Measurements from ENCODE around the gene SYN1. TPM values are rescaled to one million over a fixed set of nuclear protein-coding genes. Genes with fewer than 3 reads are reported as not detected.

The SYN1 gene
- total RNA-seq, 1 donor from 2014 or later: 4.5 TPM

DNA sequence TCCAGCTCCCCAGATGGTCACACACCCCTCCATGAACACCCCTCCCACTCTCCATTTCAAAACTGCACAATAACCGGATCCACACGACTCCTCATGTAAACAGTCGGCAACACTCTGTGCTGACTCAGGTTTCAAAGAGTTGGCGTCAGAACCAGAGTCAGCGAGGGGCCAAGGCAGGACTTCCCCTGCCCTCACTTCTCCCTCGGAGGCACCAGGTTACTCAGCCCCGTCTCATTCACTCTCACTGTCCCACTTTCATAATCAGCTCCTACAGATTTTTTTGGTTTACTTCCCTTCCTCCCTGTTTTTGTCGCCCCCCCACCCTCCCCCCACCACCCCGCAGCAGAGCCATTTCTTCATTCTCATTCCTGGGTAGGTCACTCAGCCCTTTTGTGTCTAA is 40.1 kb downstream of the SYN1 start:
- Mint-ChIP-seq H3K4me3 (no peak overlapping the region), H3K4me1 (peaks cover 21% of the 10 kb centered on the region), H3K27me3 (ENCODE audit: low read depth) (peaks cover 2% of the 10 kb centered on the region), H3K27ac (ENCODE audit: unreplicated experiment) (peak overlapping the region; percentile 48), H3K36me3 (ENCODE audit: low read depth) (peaks cover 7% of the 10 kb centered on the region), H3K9me3 (no peaks in the 10 kb centered on the region)
- TF ChIP-seq CTCF (conservative IDR thresholded peaks at IDR 0.05): no peak
- no peak for DNase-seq (ENCODE audit: low read depth, low spot score)

DNA sequence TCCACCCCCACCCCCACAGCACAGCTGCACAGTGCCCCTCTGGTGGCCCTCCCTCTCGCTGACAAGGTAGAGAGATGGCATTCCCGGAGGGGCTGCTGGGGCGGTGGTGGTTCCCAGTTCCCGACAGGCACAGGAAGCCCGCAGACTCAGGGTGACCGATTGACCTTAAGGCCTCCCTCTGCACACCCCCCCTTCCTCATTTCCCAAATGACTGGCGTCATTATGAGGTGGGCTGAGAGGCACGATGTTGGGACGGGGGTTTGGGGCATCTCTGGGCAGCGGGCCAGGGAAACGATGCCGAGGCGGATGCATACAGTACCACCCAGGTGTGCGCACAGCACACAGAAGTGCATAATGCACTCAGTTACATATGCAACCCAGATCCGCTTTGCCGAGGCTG is 41.0 kb downstream of the SYN1 start:
- DNase-seq (ENCODE audit: low read depth, low spot score): no peak
- H3K27ac Mint-ChIP-seq (ENCODE audit: unreplicated experiment): no peak overlapping the region
- H3K9me3 Mint-ChIP-seq: no peaks in the 10 kb centered on the region
- H3K4me3 Mint-ChIP-seq: no peak overlapping the region
- no peak for TF ChIP-seq CTCF (conservative IDR thresholded peaks at IDR 0.05)
- H3K4me1 Mint-ChIP-seq: peaks cover 18% of the 10 kb centered on the region
- peaks cover 2% of the 10 kb centered on the region for H3K27me3 Mint-ChIP-seq (ENCODE audit: low read depth)
- H3K36me3 Mint-ChIP-seq (ENCODE audit: low read depth): peaks cover 5% of the 10 kb centered on the region

GRCh38 chrX:47577901-47578300 is 41.8 kb downstream of the SYN1 start:
- Mint-ChIP-seq H3K9me3 (no peaks in the 10 kb centered on the region), H3K27me3 (ENCODE audit: low read depth) (peaks cover 2% of the 10 kb centered on the region), H3K4me1 (peaks cover 22% of the 10 kb centered on the region), H3K4me3 (no peak overlapping the region), H3K27ac (ENCODE audit: unreplicated experiment) (no peak overlapping the region), H3K36me3 (ENCODE audit: low read depth) (peaks cover 6% of the 10 kb centered on the region)
- DNase-seq (ENCODE audit: low read depth, low spot score): no peak
- TF ChIP-seq CTCF (conservative IDR thresholded peaks at IDR 0.05): no peak

DNA sequence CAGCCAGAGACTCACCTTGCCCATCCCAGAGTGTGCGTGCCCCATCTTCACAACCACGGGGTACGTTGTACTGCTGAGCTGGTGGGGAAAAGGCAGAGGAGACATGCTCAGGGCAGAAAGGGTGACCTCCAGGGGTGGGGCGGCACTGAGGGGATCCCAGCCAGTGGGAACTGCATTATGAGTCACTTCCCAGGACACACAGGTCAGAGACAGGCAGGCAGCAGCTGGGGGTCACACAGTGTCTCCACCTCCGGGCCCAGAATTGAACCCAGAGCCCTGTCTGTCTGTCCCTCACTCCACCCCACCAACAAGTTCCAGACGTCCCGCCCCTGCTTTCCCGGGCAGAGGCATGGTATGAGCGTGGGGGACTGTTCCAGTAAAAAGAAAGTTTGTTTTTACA is 42.2 kb downstream of the SYN1 start:
- Mint-ChIP-seq H3K36me3 (ENCODE audit: low read depth) (peaks cover 6% of the 10 kb centered on the region), H3K9me3 (no peaks in the 10 kb centered on the region), H3K4me1 (peaks cover 22% of the 10 kb centered on the region), H3K27me3 (ENCODE audit: low read depth) (peaks cover 2% of the 10 kb centered on the region), H3K27ac (ENCODE audit: unreplicated experiment) (no peak overlapping the region), H3K4me3 (no peak overlapping the region)
- DNase-seq (ENCODE audit: low read depth, low spot score): no peak
- no peak for TF ChIP-seq CTCF (conservative IDR thresholded peaks at IDR 0.05)

- Mint-ChIP-seq H3K27me3 (ENCODE audit: low read depth) (peaks cover 2% of the 10 kb centered on the region), H3K4me1 (peaks cover 16% of the 10 kb centered on the region), H3K4me3 (no peak overlapping the region), H3K27ac (ENCODE audit: unreplicated experiment) (peak overlapping the region; percentile 50), H3K9me3 (no peaks in the 10 kb centered on the region), H3K36me3 (ENCODE audit: low read depth) (peaks cover 15% of the 10 kb centered on the region)
- DNase-seq (ENCODE audit: low read depth, low spot score): no peak
- TF ChIP-seq CTCF (conservative IDR thresholded peaks at IDR 0.05): no peak
Observed at GRCh38 chrX:47576021-47576898, 43.4 kb downstream of the SYN1 start.
